Measurements from ENCODE around the gene CLNK.

Gene CLNK

GRCh38 chr4:10571909-10572308 lies 112.7 kb downstream of the CLNK start:
- DNase-seq: no peak

- no peak for DNase-seq
Measured at GRCh38 chr4:10569491-10569890, 115.1 kb downstream of the CLNK start.

GRCh38 chr4:10567766-10568165 lies 116.8 kb downstream of the CLNK start:
- no peak for DNase-seq

- peak; percentile 12 for DNase-seq
Measured at GRCh38 chr4:10565166-10565780, 119.3 kb downstream of the CLNK start.

GRCh38 chr4:10554694-10555093 lies 129.9 kb downstream of the CLNK start:
- peak; percentile 41 for DNase-seq

GRCh38 chr4:10554121-10554520 lies 130.4 kb downstream of the CLNK start:
- DNase-seq: no peak

GRCh38 chr4:10552591-10553280 lies 131.8 kb downstream of the CLNK start:
- no peak for DNase-seq

GRCh38 chr4:10535912-10536311 lies 148.7 kb downstream of the CLNK start:
- no peak for DNase-seq

GRCh38 chr4:10534820-10535219 lies 149.7 kb downstream of the CLNK start:
- DNase-seq: no peak

- DNase-seq: no peak
Measured at GRCh38 chr4:10532155-10532554, 152.4 kb downstream of the CLNK start.

- no peak for DNase-seq
Measured at GRCh38 chr4:10530137-10530786, 154.3 kb downstream of the CLNK start.

- DNase-seq: no peak
Measured at GRCh38 chr4:10529291-10530136, 155.1 kb downstream of the CLNK start.

GRCh38 chr4:10527438-10527837 lies 157.1 kb downstream of the CLNK start:
- no peak for DNase-seq

- DNase-seq: no peak
Measured at GRCh38 chr4:10526429-10527222, 157.9 kb downstream of the CLNK start.

GRCh38 chr4:10524196-10524833 lies 160.3 kb downstream of the CLNK start:
- DNase-seq: peak; percentile 40

- no peak for DNase-seq
Measured at GRCh38 chr4:10521424-10521823, 163.1 kb downstream of the CLNK start.

- no peak for DNase-seq
Measured at GRCh38 chr4:10509733-10510132, 174.8 kb downstream of the CLNK start.

GRCh38 chr4:10506077-10506476 lies 178.5 kb downstream of the CLNK start:
- peak; percentile 56 for DNase-seq

GRCh38 chr4:10504570-10505179 lies 179.9 kb downstream of the CLNK start:
- no peak for DNase-seq

GRCh38 chr4:10502717-10503116 lies 181.9 kb downstream of the CLNK start:
- DNase-seq: no peak

GRCh38 chr4:10500776-10501175 lies 183.8 kb downstream of the CLNK start:
- no peak for DNase-seq

GRCh38 chr4:10496200-10496599 lies 188.4 kb downstream of the CLNK start:
- DNase-seq: no peak

Measured in MV-4-11 (cell line).